ENCODE data around the gene PLB1. TPM values are rescaled to one million over a fixed set of nuclear protein-coding genes. Genes with fewer than 3 reads are reported as not detected.

The PLB1 gene
- total RNA-seq, 2 experiments from 2014 or later = 0.64 to 0.85 TPM

GRCh38 chr2:28640260-28640907 is 144.5 kb downstream of the PLB1 start:
- Mint-ChIP-seq H3K4me3 (no peak overlapping the region), H3K9me3 (no peaks in the 10 kb centered on the region), H3K36me3 (no peaks in the 10 kb centered on the region), H3K27me3 (no peaks in the 10 kb centered on the region), H3K27ac (no peak overlapping the region), H3K4me1 (ENCODE audit: low read depth) (peaks cover 6% of the 10 kb centered on the region)
- no peak for DNase-seq
- POLR2A ChIA-PET = no interaction called here
- CTCF ChIA-PET = no interaction called here
- intact Hi-C loops (cut with micrococcal nuclease) = no loop called here

- peaks cover 6% of the 10 kb centered on the region for H3K4me1 Mint-ChIP-seq (ENCODE audit: low read depth)
- no peaks in the 10 kb centered on the region for H3K36me3 Mint-ChIP-seq
- no peak for DNase-seq
- H3K27me3 Mint-ChIP-seq = no peaks in the 10 kb centered on the region
- intact Hi-C loops (cut with micrococcal nuclease) = no loop called here
- CTCF ChIA-PET = no interaction called here
- no peak overlapping the region for H3K27ac Mint-ChIP-seq
- POLR2A ChIA-PET = no interaction called here
- no peak overlapping the region for H3K4me3 Mint-ChIP-seq
- no peaks in the 10 kb centered on the region for H3K9me3 Mint-ChIP-seq
These were observed 145.0 kb downstream of the PLB1 start for GRCh38 chr2:28640908-28641300.

GRCh38 chr2:28642796-28643195 is 146.9 kb downstream of the PLB1 start:
- H3K27me3 Mint-ChIP-seq = no peaks in the 10 kb centered on the region
- H3K36me3 Mint-ChIP-seq = no peaks in the 10 kb centered on the region
- no peak overlapping the region for H3K27ac Mint-ChIP-seq
- ChIA-PET CTCF (no interaction called here), POLR2A (no interaction called here)
- intact Hi-C loops (cut with micrococcal nuclease) = no loop called here
- peaks cover 8% of the 10 kb centered on the region for H3K4me1 Mint-ChIP-seq (ENCODE audit: low read depth)
- H3K9me3 Mint-ChIP-seq = no peaks in the 10 kb centered on the region
- DNase-seq = no peak
- H3K4me3 Mint-ChIP-seq = no peak overlapping the region

- intact Hi-C loops (cut with micrococcal nuclease) = no loop called here
- CTCF ChIA-PET = no interaction called here
- Mint-ChIP-seq H3K4me3 (no peak overlapping the region), H3K36me3 (no peaks in the 10 kb centered on the region), H3K27me3 (no peaks in the 10 kb centered on the region), H3K9me3 (no peaks in the 10 kb centered on the region), H3K27ac (no peak overlapping the region), H3K4me1 (ENCODE audit: low read depth) (peaks cover 13% of the 10 kb centered on the region)
- DNase-seq = no peak
- POLR2A ChIA-PET = no interaction called here
These were observed 147.5 kb downstream of the PLB1 start for GRCh38 chr2:28643327-28643726.

GRCh38 chr2:28643911-28644334 is 148.1 kb downstream of the PLB1 start:
- no peaks in the 10 kb centered on the region for H3K36me3 Mint-ChIP-seq
- ChIA-PET CTCF (no interaction called here), POLR2A (no interaction called here)
- H3K4me3 Mint-ChIP-seq = no peak overlapping the region
- intact Hi-C loops (cut with micrococcal nuclease) = no loop called here
- no peaks in the 10 kb centered on the region for H3K9me3 Mint-ChIP-seq
- DNase-seq = no peak
- no peaks in the 10 kb centered on the region for H3K27me3 Mint-ChIP-seq
- no peak overlapping the region for H3K27ac Mint-ChIP-seq
- peaks cover 19% of the 10 kb centered on the region for H3K4me1 Mint-ChIP-seq (ENCODE audit: low read depth)

- Mint-ChIP-seq H3K27ac (no peak overlapping the region), H3K4me1 (ENCODE audit: low read depth) (peaks cover 26% of the 10 kb centered on the region), H3K36me3 (no peaks in the 10 kb centered on the region), H3K27me3 (no peaks in the 10 kb centered on the region), H3K9me3 (no peaks in the 10 kb centered on the region), H3K4me3 (no peak overlapping the region)
- ChIA-PET CTCF (no interaction called here), POLR2A (no interaction called here)
- intact Hi-C loops (cut with micrococcal nuclease) = no loop called here
- DNase-seq = no peak
These were observed 148.9 kb downstream of the PLB1 start for GRCh38 chr2:28644760-28645159.

GRCh38 chr2:28645553-28645952 is 149.7 kb downstream of the PLB1 start:
- Mint-ChIP-seq H3K36me3 (no peaks in the 10 kb centered on the region), H3K27ac (no peak overlapping the region), H3K9me3 (no peaks in the 10 kb centered on the region), H3K27me3 (no peaks in the 10 kb centered on the region), H3K4me1 (ENCODE audit: low read depth) (peaks cover 28% of the 10 kb centered on the region), H3K4me3 (no peak overlapping the region)
- ChIA-PET CTCF (interaction anchor here (1.3 kb wide), 1 partner anchor 52 kb away, joined by 3 read pairs; no protein-coding TSS in a partner anchor), POLR2A (no interaction called here)
- DNase-seq = no peak
- intact Hi-C loops (cut with micrococcal nuclease) = no loop called here

GRCh38 chr2:28647682-28648081 is 151.8 kb downstream of the PLB1 start:
- Mint-ChIP-seq H3K4me3 (no peak overlapping the region), H3K4me1 (ENCODE audit: low read depth) (peaks cover 28% of the 10 kb centered on the region), H3K9me3 (no peaks in the 10 kb centered on the region), H3K36me3 (no peaks in the 10 kb centered on the region), H3K27ac (no peak overlapping the region), H3K27me3 (no peaks in the 10 kb centered on the region)
- ChIA-PET CTCF (interaction anchor here (1.0 kb wide), 1 partner anchor 54 kb away, joined by 3 read pairs; no protein-coding TSS in a partner anchor), POLR2A (no interaction called here)
- DNase-seq = no peak
- intact Hi-C loops (cut with micrococcal nuclease) = loop anchor here (2.0 kb wide), 1 partner anchor 23 kb away; no protein-coding TSS in a partner anchor

- Mint-ChIP-seq H3K36me3 (no peaks in the 10 kb centered on the region), H3K9me3 (no peaks in the 10 kb centered on the region), H3K4me1 (ENCODE audit: low read depth) (peaks cover 28% of the 10 kb centered on the region), H3K4me3 (no peak overlapping the region), H3K27me3 (no peaks in the 10 kb centered on the region), H3K27ac (no peak overlapping the region)
- intact Hi-C loops (cut with micrococcal nuclease) = loop anchor here (2.0 kb wide), 1 partner anchor 23 kb away; no protein-coding TSS in a partner anchor
- DNase-seq = peak; percentile 27
- CTCF ChIA-PET = interaction anchor here (1.0 kb wide), 1 partner anchor 54 kb away, joined by 3 read pairs; no protein-coding TSS in a partner anchor
- POLR2A ChIA-PET = no interaction called here
These were observed 152.3 kb downstream of the PLB1 start for GRCh38 chr2:28648147-28648546.

- Mint-ChIP-seq H3K27ac (peak overlapping the region; percentile 77), H3K36me3 (no peaks in the 10 kb centered on the region), H3K4me1 (ENCODE audit: low read depth) (peaks cover 28% of the 10 kb centered on the region), H3K4me3 (no peak overlapping the region), H3K27me3 (no peaks in the 10 kb centered on the region), H3K9me3 (no peaks in the 10 kb centered on the region)
- POLR2A ChIA-PET = interaction anchor here (1.0 kb wide), 1 partner anchor 23 kb away, joined by 3 read pairs; no protein-coding TSS in a partner anchor
- intact Hi-C loops (cut with micrococcal nuclease) = loop anchor here (1.0 to 2.0 kb wide), 2 partner anchors 24 to 32 kb away; no protein-coding TSS in a partner anchor
- CTCF ChIA-PET = interaction anchor here (1.0 kb wide), 2 partner anchors 54 to 55 kb away, joined by 3 read pairs; no protein-coding TSS in a partner anchor
- DNase-seq = no peak
These were observed 153.0 kb downstream of the PLB1 start for GRCh38 chr2:28648671-28649395.

- ChIA-PET CTCF (interaction anchor here (1.0 kb wide), 1 partner anchor 55 kb away, joined by 3 read pairs; no protein-coding TSS in a partner anchor), POLR2A (interaction anchor here (1.0 kb wide), 1 partner anchor 24 kb away, joined by 3 read pairs; no protein-coding TSS in a partner anchor)
- peak overlapping the region; percentile 77 for H3K27ac Mint-ChIP-seq
These were observed 153.8 kb downstream of the PLB1 start for GRCh38 chr2:28649481-28650265.

GRCh38 chr2:28650266-28650584 is 154.4 kb downstream of the PLB1 start:
- Mint-ChIP-seq H3K4me1 (ENCODE audit: low read depth) (peaks cover 30% of the 10 kb centered on the region), H3K9me3 (no peaks in the 10 kb centered on the region), H3K36me3 (no peaks in the 10 kb centered on the region), H3K27me3 (no peaks in the 10 kb centered on the region), H3K4me3 (no peak overlapping the region), H3K27ac (peak overlapping the region; percentile 77)
- ChIA-PET POLR2A (no interaction called here), CTCF (interaction anchor here (0.9 kb wide), 1 partner anchor 98 kb away, joined by 5 read pairs; no protein-coding TSS in a partner anchor)
- intact Hi-C loops (cut with micrococcal nuclease) = no loop called here
- DNase-seq = no peak

More at GRCh38 chr2:28649481-28650265, 153.8 kb downstream of the PLB1 start:
- Mint-ChIP-seq H3K4me3 (peak overlapping the region; percentile 34), H3K4me1 (ENCODE audit: low read depth) (peaks cover 28% of the 10 kb centered on the region), H3K27me3 (no peaks in the 10 kb centered on the region), H3K9me3 (no peaks in the 10 kb centered on the region), H3K36me3 (no peaks in the 10 kb centered on the region)
- intact Hi-C loops (cut with micrococcal nuclease) = loop anchor here (1.0 to 2.0 kb wide), 2 partner anchors 25 to 32 kb away; no protein-coding TSS in a partner anchor
- DNase-seq = peak; percentile 83
